HG02623 (cell line): ENCODE results near the gene DISP1.
"Not testable (repeated sequence)": the region's sequence is repeated elsewhere in the genome, so short reads cannot be mapped to it uniquely, and the experiment has no call there.

Source experiments
- ATAC-seq: cut with Tn5 transposase; IDR thresholded peaks from one replicate; pipeline ENCODE4 v1.9.1; 2021; ENCODE audit warnings: moderate library complexity; ENCODE audit not compliant: unreplicated experiment

The DISP1 gene

GRCh38 chr1:222794656-222795474, 20.0 kb upstream of the DISP1 start:
- no peak for ATAC-seq

DNA sequence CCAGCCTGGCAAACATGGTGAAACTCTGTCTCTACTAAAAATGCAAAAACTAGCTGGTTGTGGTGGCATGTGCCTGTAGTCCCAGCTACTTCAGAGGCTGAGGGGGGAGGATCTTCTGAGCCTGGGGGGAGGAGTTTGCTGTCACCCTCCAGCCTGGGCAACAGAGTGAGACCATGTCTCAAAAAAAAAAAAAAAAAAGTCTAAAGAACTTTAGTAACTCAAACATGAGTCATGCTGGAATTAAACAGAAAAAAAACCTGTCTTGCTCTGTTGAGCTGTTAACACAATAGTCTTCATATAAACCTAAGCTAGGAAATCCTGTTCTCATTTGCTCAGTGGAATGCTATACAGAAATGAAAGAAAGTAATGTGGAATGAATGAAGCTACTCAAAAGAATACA, 16.7 kb upstream of the DISP1 start:
- no peak for ATAC-seq

- no peak for ATAC-seq
These were observed 15.9 kb upstream of the DISP1 start for GRCh38 chr1:222798975-222799374.

DNA sequence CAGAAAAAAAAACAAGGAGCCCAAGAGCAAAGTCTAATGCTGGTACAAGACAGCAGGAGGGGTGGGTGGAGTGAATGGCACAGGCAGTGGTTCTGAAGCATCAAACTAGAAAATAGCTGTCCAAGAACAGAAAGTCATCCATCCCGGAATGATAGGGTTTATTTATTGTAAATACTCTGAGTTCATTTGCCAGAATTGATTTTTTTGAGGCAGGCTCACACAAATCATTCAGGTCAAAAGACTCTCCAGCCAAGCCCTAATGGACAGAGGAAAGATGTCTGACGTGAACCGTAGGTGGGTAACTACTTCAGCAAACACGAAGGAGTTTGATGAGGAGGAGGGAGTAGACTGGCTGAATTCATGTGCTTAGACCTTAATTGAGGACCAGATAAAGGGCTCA, 13.8 kb upstream of the DISP1 start:
- no peak for ATAC-seq

GRCh38 chr1:222811671-222812070, 3.2 kb upstream of the DISP1 start:
- ATAC-seq, result no peak

DNA sequence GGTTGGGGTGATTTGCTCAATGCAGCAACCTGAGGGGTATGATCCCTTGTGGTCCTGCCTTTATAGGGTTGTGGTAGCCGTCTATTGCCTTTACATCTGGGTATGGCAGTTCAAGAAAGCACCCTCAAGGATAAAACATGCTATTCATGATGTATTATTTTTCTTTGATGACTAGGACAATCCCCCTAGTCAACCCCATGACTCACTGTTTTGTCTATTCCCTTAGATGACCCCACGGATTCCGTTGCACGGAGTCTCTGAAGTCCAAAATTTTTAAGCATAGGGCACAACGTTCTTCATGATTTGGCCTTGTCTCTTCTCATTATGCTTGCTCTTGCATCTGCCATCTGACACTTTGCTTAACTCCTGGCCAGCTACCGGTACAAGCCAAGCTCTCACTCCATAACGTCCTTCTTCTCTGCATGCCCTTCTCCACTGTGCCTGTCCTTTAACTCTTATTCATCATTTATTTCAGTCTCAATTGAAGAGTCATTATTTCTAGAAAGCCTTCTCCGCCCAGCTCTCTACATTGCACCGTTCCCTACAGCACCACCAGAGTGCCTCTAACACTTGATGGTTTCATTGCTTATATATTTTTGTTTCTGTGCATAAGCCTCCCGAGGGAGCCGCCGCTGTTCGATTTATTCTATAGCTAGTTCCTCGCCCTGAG, 838 bp upstream of the DISP1 start:
- ATAC-seq, result no peak

- no peak for ATAC-seq
These were observed 564 bp downstream of the DISP1 start for GRCh38 chr1:222815440-222815765.

- ATAC-seq, result no peak
These were observed 2.7 kb downstream of the DISP1 start for GRCh38 chr1:222817529-222817928.

DNA sequence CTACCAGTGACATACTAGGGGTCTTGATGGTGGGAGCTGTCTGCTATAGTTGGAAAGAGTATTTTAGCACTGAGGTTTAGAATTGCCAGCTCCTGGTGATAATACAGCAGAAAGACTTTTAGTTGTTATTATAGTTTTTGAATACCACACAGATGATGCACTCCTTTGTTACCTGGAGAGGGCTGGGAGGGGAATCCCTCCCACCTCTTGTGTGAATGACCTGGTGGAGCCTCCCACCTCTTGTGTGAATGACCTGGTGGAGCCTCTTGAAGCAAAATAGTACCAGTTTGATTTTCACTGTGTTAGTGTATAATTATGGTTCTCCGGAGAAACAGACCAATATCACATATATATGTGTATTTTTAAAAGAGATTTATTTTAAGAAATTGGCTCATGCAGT, 3.3 kb downstream of the DISP1 start:
- ATAC-seq, result no peak

DNA sequence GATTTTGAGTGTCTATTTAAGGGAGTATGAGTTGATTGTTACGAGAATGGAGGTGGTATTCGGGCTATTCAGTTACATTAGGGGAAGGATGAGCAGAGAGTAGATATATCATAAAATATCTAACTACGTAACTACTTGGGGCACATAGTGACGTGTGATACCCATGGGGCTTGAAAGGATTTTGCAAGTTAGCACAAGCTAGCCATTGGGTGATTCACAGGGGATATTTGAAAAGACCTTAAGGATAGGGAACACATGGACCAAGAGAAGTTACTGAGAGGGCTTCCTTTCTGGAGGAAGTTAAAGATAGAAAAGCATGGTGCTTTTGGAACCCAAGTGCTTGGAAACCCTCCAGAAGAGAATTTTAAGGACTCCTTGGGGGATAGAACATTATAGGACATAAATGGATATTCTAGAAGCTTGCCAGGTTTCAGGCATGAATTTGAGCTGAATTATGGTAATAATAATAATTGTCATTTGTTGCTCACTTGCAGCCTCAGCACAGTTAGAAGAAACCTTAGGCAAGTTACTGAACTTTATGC, 5.4 kb downstream of the DISP1 start:
- no peak for ATAC-seq

GRCh38 chr1:222821239-222821638, 6.4 kb downstream of the DISP1 start:
- no peak for ATAC-seq

GRCh38 chr1:222823695-222824094, 8.9 kb downstream of the DISP1 start:
- ATAC-seq, result no peak

- ATAC-seq, result no peak
These were observed 9.8 kb downstream of the DISP1 start for GRCh38 chr1:222824641-222825040.

DNA sequence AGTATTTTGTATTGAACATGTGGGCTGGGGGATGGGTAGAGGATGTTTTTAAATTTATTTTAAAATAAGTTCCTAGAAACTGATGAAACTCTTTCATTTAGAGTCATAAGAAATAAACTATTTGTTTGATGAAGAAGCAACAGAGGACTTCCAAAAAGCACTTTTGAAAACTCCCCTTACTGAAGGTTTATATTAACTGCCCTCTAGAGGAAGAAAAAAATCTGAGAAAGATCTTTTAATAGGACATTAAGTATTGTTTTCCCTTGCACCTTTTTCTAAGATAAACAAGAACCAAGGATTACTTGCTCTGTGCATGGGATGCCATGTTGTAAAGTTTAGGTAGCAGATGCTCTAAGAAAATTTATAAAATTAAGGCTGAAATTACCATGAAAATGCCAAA, 14.1 kb downstream of the DISP1 start:
- no peak for ATAC-seq

DNA sequence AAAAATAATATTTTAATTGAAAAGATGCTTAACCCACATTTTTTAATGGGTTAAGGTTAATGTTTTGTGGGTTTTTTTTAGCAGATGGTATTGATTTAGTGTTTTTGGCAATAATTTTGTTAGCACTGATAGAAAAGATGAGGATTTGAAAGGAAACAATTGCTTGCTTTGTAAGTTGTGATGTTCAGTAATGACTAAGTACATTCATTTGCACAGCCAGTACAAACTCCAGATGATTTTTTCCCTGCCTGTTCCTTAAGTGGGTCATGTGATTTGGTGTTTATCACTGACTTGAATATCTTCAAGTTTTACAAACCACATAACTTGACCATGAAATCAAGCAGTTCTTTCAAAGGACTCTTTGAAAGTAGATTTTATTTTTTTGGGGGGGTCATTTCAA, 15.0 kb downstream of the DISP1 start:
- ATAC-seq, result no peak

GRCh38 chr1:222833356-222833876, 18.6 kb downstream of the DISP1 start:
- no peak for ATAC-seq

DNA sequence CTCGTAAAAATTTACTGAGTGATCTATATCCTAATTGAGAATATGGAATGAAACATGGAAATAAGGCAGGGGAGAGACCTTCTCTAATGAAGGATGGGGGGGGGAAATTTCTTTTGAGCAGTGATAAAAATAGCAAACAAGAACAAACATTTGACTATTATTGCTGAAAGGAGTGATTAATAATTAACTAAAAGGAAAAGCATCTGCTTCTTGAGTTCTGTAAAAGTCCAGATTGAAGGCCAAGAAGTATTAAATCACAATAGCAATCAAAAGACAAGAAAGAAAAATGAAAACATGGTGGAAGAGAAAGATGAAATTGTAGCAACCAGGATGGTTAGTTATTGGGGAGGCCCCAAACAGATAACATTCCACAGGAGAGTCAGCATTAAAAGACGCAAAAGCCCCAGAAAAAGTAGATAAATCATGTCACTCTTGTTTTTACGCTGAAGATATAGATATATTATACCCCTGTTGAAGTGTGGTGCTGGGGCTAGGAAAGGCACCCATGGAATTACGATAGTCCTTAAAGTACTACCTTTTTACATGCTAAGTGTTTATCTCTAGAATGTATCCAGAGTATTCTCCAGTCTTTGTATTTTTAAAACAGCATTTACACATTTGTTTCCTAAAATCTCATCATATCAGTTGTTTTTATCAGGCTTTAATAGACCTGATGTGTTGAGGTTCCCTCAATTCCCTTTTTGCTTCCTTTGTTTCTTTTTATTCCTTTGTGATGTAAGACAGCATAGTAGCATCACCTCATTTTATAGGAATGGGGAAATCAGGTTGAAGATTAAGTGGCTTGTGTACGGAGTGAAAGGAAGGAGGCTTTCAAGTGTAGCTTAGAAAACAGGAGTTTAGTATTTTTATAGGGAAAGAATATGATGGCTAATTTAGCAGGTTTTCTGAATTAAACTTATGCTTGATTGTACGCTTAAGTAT, 28.9 kb downstream of the DISP1 start:
- ATAC-seq, result no peak

DNA sequence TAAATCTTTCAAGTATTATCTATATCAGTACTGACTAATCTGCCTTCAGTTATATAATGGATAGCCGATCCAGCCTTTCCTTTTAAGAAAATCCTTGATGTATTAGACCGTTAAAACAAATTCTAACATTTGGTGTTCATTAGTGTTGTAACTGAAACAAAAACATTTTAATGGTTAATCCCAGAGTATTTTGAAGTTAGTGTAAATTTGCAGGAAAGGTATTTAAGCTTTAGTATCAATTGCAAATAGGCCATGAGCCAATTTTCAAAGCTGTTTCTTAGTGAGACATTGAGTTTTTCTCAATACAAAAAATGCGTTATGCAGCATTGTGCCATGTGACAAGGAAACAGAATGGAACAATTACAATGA, 29.6 kb downstream of the DISP1 start:
- no peak for ATAC-seq

DNA sequence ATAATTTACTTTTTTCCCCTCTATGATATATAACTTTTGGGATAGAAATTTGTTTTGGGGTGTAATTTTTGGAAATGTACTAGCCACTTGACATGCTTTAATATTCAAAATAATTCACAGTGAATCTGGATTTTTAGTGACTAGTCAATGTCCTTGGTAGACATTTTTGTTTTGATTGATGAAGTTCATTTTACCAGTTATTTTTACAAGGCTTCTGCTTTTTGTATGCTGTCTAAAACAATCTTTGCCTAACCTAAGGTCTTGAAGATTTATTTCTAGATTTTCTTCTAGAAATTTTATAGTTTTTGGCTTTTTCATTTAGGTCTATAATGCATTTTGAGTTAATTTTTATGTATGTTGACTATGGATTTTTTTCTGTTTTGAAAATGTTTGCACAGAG, 30.9 kb downstream of the DISP1 start:
- ATAC-seq, result no peak

DNA sequence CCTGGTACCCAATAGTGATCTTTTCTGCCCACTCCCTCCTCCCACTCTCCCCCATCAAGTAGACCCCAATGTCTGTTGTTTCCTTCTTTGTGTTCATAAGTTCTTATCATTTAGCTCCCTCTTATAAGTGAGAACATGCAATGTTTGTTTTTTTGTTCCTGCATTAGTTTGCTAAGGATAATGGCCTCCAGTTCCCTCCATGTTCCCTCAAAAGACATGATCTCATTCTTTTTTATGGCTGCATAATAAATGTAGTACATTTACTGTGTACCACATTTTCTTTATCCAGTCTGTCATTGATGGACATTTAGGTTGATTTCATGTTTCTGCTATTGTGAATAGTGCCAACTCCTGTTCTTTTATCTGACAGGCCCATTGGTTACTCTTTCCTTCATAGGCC, 35.7 kb downstream of the DISP1 start:
- not testable (repeated sequence) for ATAC-seq

DNA sequence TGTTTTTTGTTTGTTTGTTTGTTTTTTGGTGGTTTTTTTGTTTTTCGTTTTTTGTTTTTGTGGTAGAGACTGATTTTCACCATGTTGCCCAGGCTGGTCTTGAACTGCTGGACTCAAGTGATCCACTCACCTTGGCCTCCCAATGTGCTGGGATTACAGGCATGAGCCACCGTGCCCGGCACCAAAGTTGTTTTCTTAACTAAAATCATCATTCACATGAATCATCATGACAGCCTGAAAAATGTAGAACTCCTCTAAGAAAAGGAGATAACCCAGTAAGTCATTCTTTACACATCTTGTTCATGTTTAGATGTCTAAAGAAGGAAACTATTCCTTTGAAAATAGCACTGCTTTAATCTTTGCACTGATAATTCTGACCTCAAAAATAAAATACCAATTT, 37.5 kb downstream of the DISP1 start:
- ATAC-seq, result no peak
